Right lobe of liver (tissue), 6 donors: ENCODE measurements around the gene MED26. TPM values are rescaled to one million over a fixed set of nuclear protein-coding genes. Genes with fewer than 3 reads are reported as not detected.
A peak's percentile ranks its signal among the peaks of the same experiment; 100 is the strongest.
"Not testable (repeated sequence)": the region's sequence is repeated elsewhere in the genome, so short reads cannot be mapped to it uniquely, and the experiment has no call there.

Source experiments
- ATAC-seq, 4 donors: fragments of 200-7000 bp; cut with Tn5 transposase; one replicate each; pipeline ENCODE4 v1.9.1; 2020; ENCODE audit warnings: mild to moderate bottlenecking in 4 of 4, moderate library complexity in 4 of 4
- DNase-seq, 3 donors: peaks; one replicate each; pipeline ENCODE4 v3.0.0-alpha.2; 2020
- H3K27ac ChIP-seq, 3 donors: fragments of 200-600 bp; one replicate each; pipeline ENCODE4 v1.8.0; 2022
- H3K27me3 ChIP-seq, 2 donors: fragments of 200-600 bp; one replicate each; pipeline ENCODE4 v1.8.0; 2022
- H3K36me3 ChIP-seq, 4 donors: fragments of 200-600 bp; sonication (generic) in 1 of 4; one replicate each; pipeline versions ENCODE4 v1.5.1 to v1.8.0; 2017 to 2022; ENCODE audit warnings: control low read depth in 1 of 4
- H3K4me1 ChIP-seq, 4 donors: fragments of 200-600 bp; sonication (generic) in 1 of 4; one replicate each; pipeline versions ENCODE4 v1.5.1 to v1.8.0; 2017 to 2022; ENCODE audit warnings: control low read depth in 1 of 4
- H3K4me3 ChIP-seq, 3 donors: fragments of 200-600 bp; one replicate each; pipeline ENCODE4 v1.8.0; 2022
- H3K9me3 ChIP-seq, 4 donors: fragments of 200-600 bp; sonication (generic) in 1 of 4; one replicate each; pipeline versions ENCODE4 v1.5.1 to v1.8.0; 2017 to 2022; ENCODE audit warnings: control low read depth in 1 of 4
- POLR2A ChIP-seq: fragments of 450-650 bp; IDR thresholded peaks from one replicate; pipeline ENCODE4 v1.6.1; 2017; ENCODE audit warnings: antibody characterized with exemption, mild to moderate bottlenecking
- WGBS: methylation state at CpG from one replicate; pipeline ENCODE4 v1.1.6; 2018; ENCODE audit warnings: low coverage, low lambda C conversion rate; ENCODE audit not compliant: insufficient coverage; ENCODE audit errors: missing lambda C conversion rate; 5-methylcytosine and 5-hydroxymethylcytosine counted together
- intact Hi-C, 2 donors: fragments of 100-400 bp; cut with DNase I; formaldehyde crosslinking; loops; one replicate each; pipeline versions ENCODE4 v1.11.2 to v1.14.1; 2022
- total RNA-seq, 6 experiments: library from RNA; depleted of rRNA in 2 of 6; stranded (reverse); fragments of >200 nt in 2 of 6; fragmentation: NEBNext Ultra II Directional in 3 of 6; extraction: Animal tissue kit (Norgen Biotek cat#: 25700) in 3 of 6; gene quantifications; one replicate each; pipeline versions ENCODE4 v1.1.0 to v1.2.4, GENCODE V29; 2016 to 2023
- TF ChIP-seq, protein P1 (sequence below), 4 donors: fragments of 200-600 bp in 3 of 4; fragments of 450-650 bp in 1 of 4; IDR thresholded peaks; one replicate each; pipeline versions ENCODE4 v1.5.1 to v1.8.0; 2016 to 2022; ENCODE audit warnings: antibody characterized with exemption in 4 of 4, mild to moderate bottlenecking in 2 of 4
- donor health status: DM: no; HTN: yes; CAD: no.
- donor health status: DM: no; HTN: no; CAD: no.
- donor health status: DM: no; HTN: no; CAD: no.
- donor health status: DM: no; HTN: yes; CAD: no.
- donor health status: DM: no; HTN: yes; CAD: no.

Gene MED26
- total RNA-seq, 6 experiments from 2014 or later, result 3.4 to 5.4 (median 4.4) TPM

DNA sequence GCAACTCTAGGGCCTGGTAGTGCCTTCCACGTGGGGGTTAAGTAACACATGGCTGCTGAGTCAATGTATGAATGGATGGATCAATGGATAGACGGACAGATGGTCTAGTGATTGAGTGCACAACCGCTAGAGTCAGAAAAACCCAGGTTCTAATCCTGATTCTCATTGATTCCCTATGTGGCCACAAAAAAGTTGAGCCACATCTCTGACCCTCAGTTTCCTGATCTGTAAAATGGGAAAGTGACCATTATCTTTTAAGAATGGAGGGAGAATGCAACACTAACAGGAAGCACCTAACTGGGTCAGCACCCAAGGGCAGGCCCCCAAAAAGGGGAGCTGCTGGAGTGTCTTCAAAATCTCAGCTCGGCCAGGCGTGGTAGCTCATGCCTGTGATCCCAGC is 29.4 kb upstream of the MED26 start:
- Histone ChIP-seq H3K27me3 (no peaks in the 10 kb centered on the region), H3K9me3 (no peaks in the 10 kb centered on the region), H3K36me3 (peaks cover 0 to 60% (median 17%) of the 10 kb centered on the region in 4 donors), H3K4me3 (no peak overlapping the region), H3K4me1 (peaks cover 0 to 18% (median 3%) of the 10 kb centered on the region in 4 donors), H3K27ac (no peak overlapping the region)
- TF ChIP-seq POLR2A, result no peak
- TF ChIP-seq, protein P1, sequence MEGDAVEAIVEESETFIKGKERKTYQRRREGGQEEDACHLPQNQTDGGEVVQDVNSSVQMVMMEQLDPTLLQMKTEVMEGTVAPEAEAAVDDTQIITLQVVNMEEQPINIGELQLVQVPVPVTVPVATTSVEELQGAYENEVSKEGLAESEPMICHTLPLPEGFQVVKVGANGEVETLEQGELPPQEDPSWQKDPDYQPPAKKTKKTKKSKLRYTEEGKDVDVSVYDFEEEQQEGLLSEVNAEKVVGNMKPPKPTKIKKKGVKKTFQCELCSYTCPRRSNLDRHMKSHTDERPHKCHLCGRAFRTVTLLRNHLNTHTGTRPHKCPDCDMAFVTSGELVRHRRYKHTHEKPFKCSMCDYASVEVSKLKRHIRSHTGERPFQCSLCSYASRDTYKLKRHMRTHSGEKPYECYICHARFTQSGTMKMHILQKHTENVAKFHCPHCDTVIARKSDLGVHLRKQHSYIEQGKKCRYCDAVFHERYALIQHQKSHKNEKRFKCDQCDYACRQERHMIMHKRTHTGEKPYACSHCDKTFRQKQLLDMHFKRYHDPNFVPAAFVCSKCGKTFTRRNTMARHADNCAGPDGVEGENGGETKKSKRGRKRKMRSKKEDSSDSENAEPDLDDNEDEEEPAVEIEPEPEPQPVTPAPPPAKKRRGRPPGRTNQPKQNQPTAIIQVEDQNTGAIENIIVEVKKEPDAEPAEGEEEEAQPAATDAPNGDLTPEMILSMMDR (IDR thresholded peaks at IDR 0.05), result no peak
- 43% methylated on average over 1 of the region's 5 CpGs for WGBS
- DNase-seq, result no peak
- intact Hi-C loops, result no loop called here
- ATAC-seq, result no peak

DNA sequence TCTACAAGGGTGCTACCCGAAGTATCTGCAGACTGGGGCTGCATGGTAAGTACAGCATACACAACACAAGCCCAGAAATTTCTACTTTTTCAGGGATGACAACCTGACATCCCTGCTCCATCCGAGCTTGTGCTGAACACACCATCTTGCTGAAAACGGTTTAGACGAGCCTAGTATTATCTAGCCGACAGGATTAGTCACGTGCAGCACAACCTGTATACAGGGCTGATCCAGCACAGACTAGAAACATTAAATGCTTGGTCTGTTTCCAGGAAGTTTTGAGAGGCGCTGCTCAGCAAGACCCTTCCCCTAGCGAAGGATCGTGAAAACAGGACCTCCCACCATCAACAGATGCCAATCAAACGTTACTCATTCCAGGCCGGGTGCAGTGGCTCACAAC is 27.7 kb upstream of the MED26 start:
- TF ChIP-seq POLR2A, result no peak
- TF ChIP-seq, protein P1 (IDR thresholded peaks at IDR 0.05), result no peak
- peaks cover 0 to 18% (median 3%) of the 10 kb centered on the region in 4 donors for H3K4me1 ChIP-seq
- DNase-seq, result no peak
- H3K4me3 ChIP-seq, result no peak overlapping the region
- H3K9me3 ChIP-seq, result no peaks in the 10 kb centered on the region
- no peak for ATAC-seq
- H3K36me3 ChIP-seq, result peaks cover 0 to 66% (median 20%) of the 10 kb centered on the region in 4 donors
- 83% methylated on average over 5 of the region's 11 CpGs for WGBS
- H3K27me3 ChIP-seq, result no peaks in the 10 kb centered on the region
- H3K27ac ChIP-seq, result no peak overlapping the region
- intact Hi-C loops, result no loop called here

DNA sequence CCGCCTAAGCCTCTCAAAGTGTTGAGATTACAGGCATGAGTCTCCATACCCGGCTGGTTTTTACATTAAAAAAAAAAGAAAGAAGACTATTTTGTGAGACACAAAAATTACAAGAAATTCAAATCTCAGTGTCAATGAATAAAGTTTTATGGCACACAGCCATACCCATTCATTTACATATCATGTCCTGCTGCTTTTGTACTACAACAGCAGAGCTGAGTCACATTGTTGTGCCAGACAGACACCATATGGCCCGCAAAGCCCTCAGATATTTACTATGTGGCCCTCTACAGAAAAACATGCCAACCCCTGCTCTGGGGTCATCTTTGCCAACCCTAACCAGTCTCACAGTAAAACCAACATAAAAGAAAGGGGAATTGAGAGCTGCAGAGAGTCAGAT is 26.6 kb upstream of the MED26 start:
- H3K9me3 ChIP-seq, result no peaks in the 10 kb centered on the region
- H3K27me3 ChIP-seq, result no peaks in the 10 kb centered on the region
- ATAC-seq, result no peak
- peaks cover 0 to 66% (median 20%) of the 10 kb centered on the region in 4 donors for H3K36me3 ChIP-seq
- TF ChIP-seq, protein P1 (IDR thresholded peaks at IDR 0.05), result no peak
- TF ChIP-seq POLR2A, result no peak
- H3K4me1 ChIP-seq, result peaks cover 0 to 27% (median 3%) of the 10 kb centered on the region in 4 donors
- no peak overlapping the region for H3K4me3 ChIP-seq
- intact Hi-C loops, result no loop called here
- WGBS, result 100% methylated on average over 2 of the region's 3 CpGs
- DNase-seq, result no peak
- H3K27ac ChIP-seq, result no peak overlapping the region

DNA sequence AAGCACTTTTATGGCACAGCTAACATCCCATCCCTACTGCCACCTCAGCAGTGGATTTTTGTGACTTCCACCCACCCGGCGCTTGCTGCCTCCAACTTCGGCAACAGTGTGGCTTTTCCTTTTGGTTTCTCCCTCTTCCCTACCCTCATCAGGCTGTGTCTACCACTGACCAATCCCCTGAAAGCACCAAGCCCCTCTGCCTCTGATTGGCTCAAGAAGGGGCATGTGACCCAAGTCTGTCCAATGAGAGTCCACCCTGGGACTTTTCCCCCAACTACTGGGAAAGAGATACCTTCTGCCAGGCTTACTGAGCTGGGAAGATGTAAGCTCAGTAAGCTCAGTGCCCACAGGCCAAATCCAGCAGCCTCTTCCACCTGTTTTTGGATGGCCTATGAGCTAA is 26.1 kb upstream of the MED26 start:
- Histone ChIP-seq H3K27me3 (no peaks in the 10 kb centered on the region), H3K4me1 (peaks cover 0 to 28% (median 2%) of the 10 kb centered on the region in 4 donors), H3K27ac (no peak overlapping the region), H3K4me3 (no peak overlapping the region), H3K36me3 (peaks cover 0 to 69% (median 20%) of the 10 kb centered on the region in 4 donors), H3K9me3 (no peaks in the 10 kb centered on the region)
- DNase-seq (no peak), ATAC-seq (peak in 1 of 4 donors; percentile 27)
- intact Hi-C loops, result no loop called here
- WGBS, result no CpG with 5 or more reads among the region's 3 CpGs
- TF ChIP-seq, protein P1 (IDR thresholded peaks at IDR 0.05), result no peak
- TF ChIP-seq POLR2A, result no peak

DNA sequence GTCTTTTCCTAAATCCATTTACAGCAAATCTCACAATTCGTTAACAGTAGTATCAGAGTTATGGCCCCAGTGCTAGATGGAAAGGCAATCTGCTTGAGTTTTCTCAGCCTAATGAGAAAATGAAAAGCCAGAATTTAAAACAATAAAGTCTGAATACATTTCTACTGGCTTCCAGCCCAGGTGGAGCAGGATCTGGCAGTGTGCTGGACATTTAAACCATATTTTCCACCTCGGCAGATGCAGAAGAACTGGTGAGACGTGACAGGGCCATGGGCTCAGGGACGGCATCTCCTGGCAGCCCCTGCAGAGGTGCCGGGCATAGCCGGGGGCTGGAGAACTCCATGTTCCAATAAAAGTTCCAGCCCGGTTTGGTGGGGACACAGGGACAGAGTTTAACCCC is 24.9 kb upstream of the MED26 start:
- H3K27me3 ChIP-seq, result no peaks in the 10 kb centered on the region
- no peak overlapping the region for H3K4me3 ChIP-seq
- no peaks in the 10 kb centered on the region for H3K9me3 ChIP-seq
- WGBS, result 76% methylated on average over 6 of the region's 7 CpGs
- intact Hi-C loops, result no loop called here
- peaks cover 0 to 64% (median 19%) of the 10 kb centered on the region in 4 donors for H3K36me3 ChIP-seq
- H3K4me1 ChIP-seq, result peaks cover 0 to 17% (median 0%) of the 10 kb centered on the region in 4 donors
- TF ChIP-seq, protein P1 (IDR thresholded peaks at IDR 0.05), result no peak
- no peak for DNase-seq
- no peak for ATAC-seq
- H3K27ac ChIP-seq, result no peak overlapping the region

DNA sequence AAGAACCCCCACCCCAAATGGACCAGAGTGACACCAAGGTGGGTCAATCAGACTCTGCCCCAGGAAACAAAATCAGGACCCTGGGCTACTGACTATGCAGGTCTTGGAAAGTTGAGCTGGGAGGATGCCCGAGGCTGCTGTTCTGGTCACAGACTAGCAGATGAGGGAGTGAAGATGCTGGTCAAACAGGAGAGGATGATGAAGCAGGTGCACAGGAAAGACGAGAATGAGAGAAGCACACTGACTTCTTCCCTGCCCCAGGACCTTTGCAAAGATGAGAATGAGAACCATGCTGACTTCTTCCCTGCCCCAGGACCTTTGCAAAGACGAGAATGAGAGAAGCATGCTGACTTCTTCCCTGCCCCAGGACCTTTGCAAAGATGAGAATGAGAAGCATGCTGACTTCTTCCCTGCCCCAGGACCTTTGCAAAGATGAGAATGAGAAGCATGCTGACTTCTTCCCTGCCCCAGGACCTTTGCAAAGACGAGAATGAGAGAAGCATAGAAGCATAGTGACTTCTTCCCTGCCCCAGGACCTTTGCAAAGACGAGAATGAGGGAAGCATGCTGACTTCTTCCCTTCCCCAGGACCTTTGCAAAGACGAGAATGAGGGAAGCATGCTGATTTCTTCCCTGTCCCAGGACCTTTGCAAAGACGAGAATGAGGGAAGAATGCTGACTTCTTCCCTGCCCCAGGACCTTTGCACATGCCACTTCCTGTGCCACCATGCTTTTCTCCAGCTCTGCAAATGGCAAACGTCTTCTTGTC is 23.6 kb upstream of the MED26 start:
- WGBS, result 87% methylated on average over 5 of the region's 8 CpGs
- H3K27me3 ChIP-seq, intact Hi-C loops, DNase-seq, H3K9me3 ChIP-seq, H3K4me3 ChIP-seq, ATAC-seq, H3K27ac ChIP-seq: not testable (repeated sequence)
- peaks cover 0 to 62% (median 16%) of the 10 kb centered on the region in 4 donors for H3K36me3 ChIP-seq
- peaks cover 0 to 12% (median 0%) of the 10 kb centered on the region in 4 donors for H3K4me1 ChIP-seq
